ENCODE data around the gene CDKN2AIP.
"Not testable (repeated sequence)": the region's sequence is repeated elsewhere in the genome, so short reads cannot be mapped to it uniquely, and the experiment has no call there.

Gene CDKN2AIP

DNA sequence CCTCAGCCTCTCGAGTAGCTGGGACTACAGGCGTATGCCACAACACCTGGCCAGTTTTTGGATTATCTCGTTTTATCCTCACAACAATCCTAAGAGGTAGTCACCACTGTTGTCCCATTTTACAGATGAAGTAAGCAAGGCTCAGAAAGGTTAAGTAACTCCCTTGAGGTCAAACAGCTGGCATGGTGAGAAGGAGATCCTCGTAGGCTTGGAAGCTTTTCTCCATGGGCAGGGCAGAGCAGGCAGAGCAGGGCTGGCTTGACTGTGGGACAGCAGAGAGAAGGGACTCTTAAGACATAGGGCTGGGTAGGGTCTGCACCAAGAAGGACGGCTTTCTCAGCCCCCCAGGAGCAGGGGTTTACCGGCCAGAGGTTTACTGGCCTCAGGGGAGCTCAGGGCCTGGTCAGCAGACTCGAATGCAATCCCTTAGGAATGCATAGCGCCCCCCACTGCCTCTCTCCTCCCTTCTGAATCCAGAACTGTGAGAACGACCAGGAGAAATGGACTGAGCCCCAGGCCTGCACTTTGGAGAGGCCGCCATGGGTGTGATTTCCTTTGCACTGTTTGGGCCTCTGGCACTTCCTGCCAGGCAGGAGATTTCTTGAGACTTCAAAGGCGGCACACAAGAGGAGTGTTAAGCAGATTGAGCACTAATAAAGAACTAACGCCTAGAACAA, 14.0 kb upstream of the CDKN2AIP start:
- no peaks in the 10 kb centered on the region for H3K4me1 ChIP-seq (ENCODE audit: control insufficient read depth, low read depth, low read length)
- H3K4me2 ChIP-seq (ENCODE audit: low read length) = no peak overlapping the region
- H3K18ac ChIP-seq (ENCODE audit: low read length) = peak overlapping the region; percentile 11
- no peak overlapping the region for H4K8ac ChIP-seq (ENCODE audit: low read depth, low read length)
- H3K9ac ChIP-seq (ENCODE audit: low read length) = no peak overlapping the region
- H3K4me3 ChIP-seq (ENCODE audit: low read length) = no peak overlapping the region
- H3K36me3 ChIP-seq (ENCODE audit: control insufficient read depth, insufficient read depth, low read length) = no peaks in the 10 kb centered on the region
- H2BK15ac ChIP-seq (replicated peaks; ENCODE audit: low read depth) = no peak overlapping the region
- peak overlapping the region; percentile 48 for H2BK5ac ChIP-seq (ENCODE audit: low read length)
- no peak overlapping the region for H2BK120ac ChIP-seq (ENCODE audit: low read depth, low read length)
- no peak overlapping the region for H3K56ac ChIP-seq (ENCODE audit: low read length)
- WGBS (ENCODE audit: extremely low coverage, insufficient coverage, low lambda C conversion rate) = no CpG with 5 or more reads among the region's 12 CpGs
- no peaks in the 10 kb centered on the region for H3K79me2 ChIP-seq (ENCODE audit: control insufficient read depth, insufficient read depth, low read length)
- H3K27ac ChIP-seq (ENCODE audit: low read depth, low read length) = no peak overlapping the region
- peak; percentile 96 for DNase-seq
- H3K4ac ChIP-seq (ENCODE audit: low read depth, low read length) = no peak overlapping the region
- no peak overlapping the region for H4K5ac ChIP-seq (ENCODE audit: low read length)
- no peak overlapping the region for H2AK5ac ChIP-seq (ENCODE audit: low read length)
- H3K27me3 ChIP-seq (ENCODE audit: insufficient read depth, low read length, poor library complexity) = no peaks in the 10 kb centered on the region
- no peaks in the 10 kb centered on the region for H3K79me1 ChIP-seq (ENCODE audit: low read length)
- H3K23ac ChIP-seq (ENCODE audit: low read length) = no peak overlapping the region

DNA sequence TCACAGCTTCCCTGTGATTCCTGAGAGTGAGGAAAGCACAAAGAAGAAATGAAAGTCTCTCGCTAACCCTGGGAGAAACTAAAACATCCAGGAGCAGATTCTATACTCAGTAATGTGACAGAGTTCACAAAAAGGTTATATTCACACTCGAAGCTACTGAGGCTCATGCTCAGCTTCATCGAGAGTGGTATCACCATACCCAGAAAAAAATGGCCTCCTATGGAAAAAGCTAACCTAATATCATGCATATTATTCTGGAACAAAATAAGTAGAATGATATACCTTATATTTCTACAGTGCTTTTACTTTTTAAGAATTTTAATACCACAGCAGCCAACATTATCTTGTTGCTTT, 13.5 kb upstream of the CDKN2AIP start:
- Histone ChIP-seq H4K8ac (ENCODE audit: low read depth, low read length) (no peak overlapping the region), H3K4me1 (ENCODE audit: control insufficient read depth, low read depth, low read length) (no peaks in the 10 kb centered on the region), H2BK120ac (ENCODE audit: low read depth, low read length) (no peak overlapping the region), H4K5ac (ENCODE audit: low read length) (no peak overlapping the region), H3K9ac (ENCODE audit: low read length) (no peak overlapping the region), H3K79me2 (ENCODE audit: control insufficient read depth, insufficient read depth, low read length) (no peaks in the 10 kb centered on the region), H2BK5ac (ENCODE audit: low read length) (no peak overlapping the region), H3K4ac (ENCODE audit: low read depth, low read length) (no peak overlapping the region), H3K36me3 (ENCODE audit: control insufficient read depth, insufficient read depth, low read length) (no peaks in the 10 kb centered on the region), H3K27me3 (ENCODE audit: insufficient read depth, low read length, poor library complexity) (no peaks in the 10 kb centered on the region), H3K4me2 (ENCODE audit: low read length) (no peak overlapping the region), H3K27ac (ENCODE audit: low read depth, low read length) (no peak overlapping the region), H3K23ac (ENCODE audit: low read length) (no peak overlapping the region), H2BK15ac (replicated peaks; ENCODE audit: low read depth) (no peak overlapping the region), H3K79me1 (ENCODE audit: low read length) (no peaks in the 10 kb centered on the region), H3K4me3 (ENCODE audit: low read length) (no peak overlapping the region), H3K18ac (ENCODE audit: low read length) (no peak overlapping the region), H2AK5ac (ENCODE audit: low read length) (no peak overlapping the region), H3K56ac (ENCODE audit: low read length) (no peak overlapping the region)
- DNase-seq = no peak
- no CpG with 5 or more reads among the region's 3 CpGs for WGBS (ENCODE audit: extremely low coverage, insufficient coverage, low lambda C conversion rate)

DNA sequence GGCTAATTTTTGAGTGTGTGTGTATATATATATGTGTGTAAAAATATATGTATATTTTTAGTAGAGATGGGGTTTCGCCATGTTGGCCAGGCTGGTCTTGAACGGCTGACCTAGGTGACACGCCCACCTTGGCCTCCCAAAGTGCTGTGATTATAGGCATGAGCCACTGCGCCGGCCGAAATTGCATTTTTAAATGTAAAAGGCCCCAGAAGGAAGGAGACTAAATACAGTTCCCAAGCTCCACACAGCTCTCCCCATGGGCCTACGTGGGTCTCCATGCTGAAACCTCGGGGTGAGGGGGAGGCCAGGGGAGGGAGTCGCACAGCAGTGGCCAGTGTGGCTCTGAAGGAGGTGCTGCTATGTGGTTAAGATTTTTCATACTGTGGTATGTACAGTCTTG, 12.8 kb upstream of the CDKN2AIP start:
- H3K27ac ChIP-seq (ENCODE audit: low read depth, low read length) = no peak overlapping the region
- no peak overlapping the region for H2BK15ac ChIP-seq (replicated peaks; ENCODE audit: low read depth)
- no peaks in the 10 kb centered on the region for H3K79me1 ChIP-seq (ENCODE audit: low read length)
- no peaks in the 10 kb centered on the region for H3K79me2 ChIP-seq (ENCODE audit: control insufficient read depth, insufficient read depth, low read length)
- H3K9ac ChIP-seq (ENCODE audit: low read length) = no peak overlapping the region
- no peak overlapping the region for H3K23ac ChIP-seq (ENCODE audit: low read length)
- no CpG with 5 or more reads among the region's 9 CpGs for WGBS (ENCODE audit: extremely low coverage, insufficient coverage, low lambda C conversion rate)
- H3K27me3 ChIP-seq (ENCODE audit: insufficient read depth, low read length, poor library complexity) = no peaks in the 10 kb centered on the region
- H3K4me3 ChIP-seq (ENCODE audit: low read length) = no peak overlapping the region
- H3K18ac ChIP-seq (ENCODE audit: low read length) = no peak overlapping the region
- H2AK5ac ChIP-seq (ENCODE audit: low read length) = no peak overlapping the region
- no peak overlapping the region for H3K4me2 ChIP-seq (ENCODE audit: low read length)
- H3K36me3 ChIP-seq (ENCODE audit: control insufficient read depth, insufficient read depth, low read length) = no peaks in the 10 kb centered on the region
- H2BK5ac ChIP-seq (ENCODE audit: low read length) = no peak overlapping the region
- H4K5ac ChIP-seq (ENCODE audit: low read length) = no peak overlapping the region
- no peak overlapping the region for H2BK120ac ChIP-seq (ENCODE audit: low read depth, low read length)
- no peak overlapping the region for H3K56ac ChIP-seq (ENCODE audit: low read length)
- DNase-seq = no peak
- H4K8ac ChIP-seq (ENCODE audit: low read depth, low read length) = no peak overlapping the region
- H3K4ac ChIP-seq (ENCODE audit: low read depth, low read length) = no peak overlapping the region
- H3K4me1 ChIP-seq (ENCODE audit: control insufficient read depth, low read depth, low read length) = peaks cover 2% of the 10 kb centered on the region

DNA sequence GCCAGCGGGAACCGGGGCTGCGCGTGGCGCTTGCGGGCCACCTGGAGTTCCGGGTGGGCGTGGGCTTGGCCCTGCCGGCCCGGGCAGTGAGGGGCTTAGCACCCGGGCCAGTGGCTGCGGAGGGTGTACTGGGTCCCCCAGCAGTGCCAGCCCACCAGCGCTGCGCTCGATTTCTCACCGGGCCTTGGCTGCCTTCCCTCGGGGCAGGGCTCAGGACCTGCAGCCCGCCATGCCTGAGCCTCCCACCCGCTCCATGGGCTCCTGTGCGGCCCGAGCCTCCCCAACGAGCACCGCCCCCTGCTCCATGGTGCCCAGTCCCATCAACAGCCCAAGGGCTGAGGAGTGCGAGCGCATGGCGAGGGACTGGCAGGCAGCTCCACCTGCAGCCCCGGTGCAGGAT, 11.3 kb upstream of the CDKN2AIP start:
- H3K27ac ChIP-seq (ENCODE audit: low read depth, low read length); H3K18ac ChIP-seq (ENCODE audit: low read length); H3K4ac ChIP-seq (ENCODE audit: low read depth, low read length); H3K23ac ChIP-seq (ENCODE audit: low read length); H3K79me1 ChIP-seq (ENCODE audit: low read length); H3K56ac ChIP-seq (ENCODE audit: low read length); H2AK5ac ChIP-seq (ENCODE audit: low read length); H3K4me3 ChIP-seq (ENCODE audit: low read length); H3K4me1 ChIP-seq (ENCODE audit: control insufficient read depth, low read depth, low read length); H4K5ac ChIP-seq (ENCODE audit: low read length); H2BK120ac ChIP-seq (ENCODE audit: low read depth, low read length); H2BK5ac ChIP-seq (ENCODE audit: low read length); H4K8ac ChIP-seq (ENCODE audit: low read depth, low read length); H3K79me2 ChIP-seq (ENCODE audit: control insufficient read depth, insufficient read depth, low read length); H3K9ac ChIP-seq (ENCODE audit: low read length); H3K27me3 ChIP-seq (ENCODE audit: insufficient read depth, low read length, poor library complexity); H2BK15ac ChIP-seq (replicated peaks; ENCODE audit: low read depth); H3K4me2 ChIP-seq (ENCODE audit: low read length); H3K36me3 ChIP-seq (ENCODE audit: control insufficient read depth, insufficient read depth, low read length); DNase-seq: not testable (repeated sequence)
- WGBS (ENCODE audit: extremely low coverage, insufficient coverage, low lambda C conversion rate) = no CpG with 5 or more reads among the region's 27 CpGs

DNA sequence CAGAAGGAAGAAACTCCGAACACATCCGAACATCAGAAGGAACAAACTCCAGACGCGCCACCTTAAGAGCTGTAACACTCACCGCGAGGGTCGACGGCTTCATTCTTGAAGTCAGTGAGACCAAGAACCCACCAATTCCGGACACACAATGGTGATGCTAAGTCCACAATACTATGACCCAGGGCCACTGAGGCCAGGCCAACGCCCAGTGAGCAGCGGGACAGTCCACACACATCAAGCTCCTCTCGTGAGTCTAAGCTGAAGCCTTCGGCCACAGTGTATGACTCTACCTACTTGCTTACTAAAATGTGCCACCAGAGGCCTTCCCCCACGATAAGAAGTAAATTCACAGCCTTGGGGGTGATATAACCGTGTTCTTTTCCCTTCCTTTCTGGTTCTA, 10.2 kb upstream of the CDKN2AIP start:
- H3K79me2 ChIP-seq (ENCODE audit: control insufficient read depth, insufficient read depth, low read length) = no peaks in the 10 kb centered on the region
- no peak overlapping the region for H3K9ac ChIP-seq (ENCODE audit: low read length)
- no peak for DNase-seq
- H4K5ac ChIP-seq (ENCODE audit: low read length) = no peak overlapping the region
- H3K18ac ChIP-seq (ENCODE audit: low read length) = no peak overlapping the region
- H3K36me3 ChIP-seq (ENCODE audit: control insufficient read depth, insufficient read depth, low read length) = no peaks in the 10 kb centered on the region
- H2BK5ac ChIP-seq (ENCODE audit: low read length) = no peak overlapping the region
- no peak overlapping the region for H2BK120ac ChIP-seq (ENCODE audit: low read depth, low read length)
- peak overlapping the region; percentile 25 for H3K56ac ChIP-seq (ENCODE audit: low read length)
- H3K4me1 ChIP-seq (ENCODE audit: control insufficient read depth, low read depth, low read length) = peaks cover 2% of the 10 kb centered on the region
- H3K4me2 ChIP-seq (ENCODE audit: low read length) = no peak overlapping the region
- H3K79me1 ChIP-seq (ENCODE audit: low read length) = no peaks in the 10 kb centered on the region
- H2BK15ac ChIP-seq (replicated peaks; ENCODE audit: low read depth) = no peak overlapping the region
- H3K27me3 ChIP-seq (ENCODE audit: insufficient read depth, low read length, poor library complexity) = no peaks in the 10 kb centered on the region
- H2AK5ac ChIP-seq (ENCODE audit: low read length) = no peak overlapping the region
- no peak overlapping the region for H3K23ac ChIP-seq (ENCODE audit: low read length)
- no peak overlapping the region for H4K8ac ChIP-seq (ENCODE audit: low read depth, low read length)
- H3K27ac ChIP-seq (ENCODE audit: low read depth, low read length) = no peak overlapping the region
- no peak overlapping the region for H3K4me3 ChIP-seq (ENCODE audit: low read length)
- H3K4ac ChIP-seq (ENCODE audit: low read depth, low read length) = no peak overlapping the region
- no CpG with 5 or more reads among the region's 15 CpGs for WGBS (ENCODE audit: extremely low coverage, insufficient coverage, low lambda C conversion rate)

DNA sequence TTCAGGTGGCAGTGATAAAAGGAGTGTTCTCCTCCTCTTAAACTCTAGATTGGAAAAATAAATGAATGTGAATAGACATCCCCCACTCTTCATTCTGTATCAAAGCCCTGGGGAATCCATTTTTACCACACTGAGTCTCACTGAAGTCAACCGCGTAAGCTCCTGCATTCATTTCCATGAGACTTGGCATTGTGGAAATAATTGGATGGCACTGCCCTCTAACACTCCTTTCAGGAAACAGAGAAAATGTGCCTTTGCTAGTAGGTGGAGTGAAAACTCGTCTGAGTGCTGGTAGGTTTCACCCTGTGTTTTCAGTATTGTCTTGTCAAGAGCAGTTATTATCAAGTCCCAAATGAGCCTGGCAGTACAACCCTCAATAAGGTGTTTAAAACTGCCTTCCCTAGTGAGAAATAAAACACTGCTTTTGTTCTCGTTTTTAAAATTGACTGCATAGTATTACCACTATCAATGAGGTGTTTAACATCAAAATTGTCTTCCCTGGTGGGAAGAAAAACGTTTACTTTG, 9.7 kb upstream of the CDKN2AIP start:
- H3K18ac ChIP-seq (ENCODE audit: low read length) = no peak overlapping the region
- no peak overlapping the region for H2BK120ac ChIP-seq (ENCODE audit: low read depth, low read length)
- no peak overlapping the region for H2BK5ac ChIP-seq (ENCODE audit: low read length)
- H3K4me1 ChIP-seq (ENCODE audit: control insufficient read depth, low read depth, low read length) = peaks cover 2% of the 10 kb centered on the region
- no peak overlapping the region for H4K5ac ChIP-seq (ENCODE audit: low read length)
- H3K79me1 ChIP-seq (ENCODE audit: low read length) = no peaks in the 10 kb centered on the region
- no peak overlapping the region for H3K4ac ChIP-seq (ENCODE audit: low read depth, low read length)
- no peak overlapping the region for H3K56ac ChIP-seq (ENCODE audit: low read length)
- WGBS (ENCODE audit: extremely low coverage, insufficient coverage, low lambda C conversion rate) = no CpG with 5 or more reads among the region's 5 CpGs
- H3K23ac ChIP-seq (ENCODE audit: low read length) = no peak overlapping the region
- no peak overlapping the region for H3K9ac ChIP-seq (ENCODE audit: low read length)
- H3K27me3 ChIP-seq (ENCODE audit: insufficient read depth, low read length, poor library complexity) = no peaks in the 10 kb centered on the region
- no peak overlapping the region for H2AK5ac ChIP-seq (ENCODE audit: low read length)
- no peak for DNase-seq
- no peak overlapping the region for H3K4me2 ChIP-seq (ENCODE audit: low read length)
- H4K8ac ChIP-seq (ENCODE audit: low read depth, low read length) = no peak overlapping the region
- H3K79me2 ChIP-seq (ENCODE audit: control insufficient read depth, insufficient read depth, low read length) = no peaks in the 10 kb centered on the region
- H3K36me3 ChIP-seq (ENCODE audit: control insufficient read depth, insufficient read depth, low read length) = no peaks in the 10 kb centered on the region
- H3K27ac ChIP-seq (ENCODE audit: low read depth, low read length) = no peak overlapping the region
- no peak overlapping the region for H2BK15ac ChIP-seq (replicated peaks; ENCODE audit: low read depth)
- H3K4me3 ChIP-seq (ENCODE audit: low read length) = no peak overlapping the region

Measured in mesendoderm (in vitro differentiated cells).